ENCODE measurements around the gene CTAGE6. TPM values are rescaled to one million over a fixed set of nuclear protein-coding genes. Genes with fewer than 3 reads are reported as not detected.
"Not testable (repeated sequence)": the region's sequence is repeated elsewhere in the genome, so short reads cannot be mapped to it uniquely, and the experiment has no call there.

Gene CTAGE6
- total RNA-seq, 4 donors from 2014 or later: 0.40 TPM; not detected in 3

- H3K27me3 ChIP-seq; H3K4me3 ChIP-seq (replicated peaks in 1 of 3); intact Hi-C loops (cut with DNase I); H3K4me1 ChIP-seq; DNase-seq; H3K9me3 ChIP-seq; H3K36me3 ChIP-seq; H3K27ac ChIP-seq: not testable (repeated sequence)
- no CpG with 5 or more reads among the region's 1 CpG for WGBS, 2 donors
These were observed 5.6 kb upstream of the CTAGE6 start for GRCh38 chr7:143763065-143763464.

GRCh38 chr7:143745340-143745739 is 12.2 kb downstream of the CTAGE6 start:
- H3K4me1 ChIP-seq; H3K36me3 ChIP-seq; H3K4me3 ChIP-seq (replicated peaks in 1 of 3); H3K27me3 ChIP-seq; DNase-seq; H3K9me3 ChIP-seq; intact Hi-C loops (cut with DNase I); H3K27ac ChIP-seq: not testable (repeated sequence)
- no CpG with 5 or more reads among the region's 4 CpGs for WGBS, 2 donors

- H3K36me3 ChIP-seq; intact Hi-C loops (cut with DNase I); DNase-seq; H3K9me3 ChIP-seq; H3K4me1 ChIP-seq; H3K27ac ChIP-seq; H3K4me3 ChIP-seq (replicated peaks in 1 of 3); H3K27me3 ChIP-seq: not testable (repeated sequence)
- peak in 4 of 6 experiments; percentile 44 to 69 (median 54) for TF ChIP-seq CTCF (IDR thresholded peaks at IDR 0.05)
- 42 to 58% methylated on average over 5 of the region's 5 CpGs for WGBS, 2 donors
These were observed 20.3 kb downstream of the CTAGE6 start for GRCh38 chr7:143737037-143737819.

- 65 to 68% methylated on average over 4 of the region's 4 CpGs for WGBS, 2 donors
- no peak overlapping the region for H3K4me3 ChIP-seq (replicated peaks in 1 of 3)
- no peak for DNase-seq
- H3K36me3 ChIP-seq: no peaks in the 10 kb centered on the region
- H3K9me3 ChIP-seq: no peaks in the 10 kb centered on the region
- H3K4me1 ChIP-seq: no peaks in the 10 kb centered on the region
- peak overlapping the region in 2 of 3 donors; percentile 1 to 24 for H3K27ac ChIP-seq
- intact Hi-C loops (cut with DNase I): no loop called here
- no peak for TF ChIP-seq CTCF (IDR thresholded peaks at IDR 0.05)
- TF ChIP-seq POLR2A (IDR thresholded peaks at IDR 0.05): no peak
- H3K27me3 ChIP-seq: no peaks in the 10 kb centered on the region
These were observed 21.5 kb downstream of the CTAGE6 start for GRCh38 chr7:143735962-143736361.

GRCh38 chr7:143733876-143734275 is 23.6 kb downstream of the CTAGE6 start:
- Histone ChIP-seq H3K27ac (no peak overlapping the region), H3K4me3 (replicated peaks in 1 of 3) (no peak overlapping the region), H3K9me3 (no peaks in the 10 kb centered on the region), H3K27me3 (no peaks in the 10 kb centered on the region), H3K4me1 (no peaks in the 10 kb centered on the region), H3K36me3 (no peaks in the 10 kb centered on the region)
- intact Hi-C loops (cut with DNase I): no loop called here
- WGBS, 2 donors: 94 to 96% methylated on average over 5 of the region's 5 CpGs
- no peak for TF ChIP-seq CTCF (IDR thresholded peaks at IDR 0.05)
- TF ChIP-seq POLR2A (IDR thresholded peaks at IDR 0.05): no peak
- no peak for DNase-seq

GRCh38 chr7:143728333-143728862 is 29.1 kb downstream of the CTAGE6 start:
- no peak overlapping the region for H3K27ac ChIP-seq
- intact Hi-C loops (cut with DNase I): no loop called here
- H3K9me3 ChIP-seq: no peaks in the 10 kb centered on the region
- DNase-seq: no peak
- H3K4me3 ChIP-seq (replicated peaks in 1 of 3): no peak overlapping the region
- H3K4me1 ChIP-seq: no peaks in the 10 kb centered on the region
- TF ChIP-seq POLR2A (IDR thresholded peaks at IDR 0.05): no peak
- no peak for TF ChIP-seq CTCF (IDR thresholded peaks at IDR 0.05)
- H3K27me3 ChIP-seq: no peaks in the 10 kb centered on the region
- WGBS, 2 donors: 96% methylated on average over 3 of the region's 3 CpGs
- H3K36me3 ChIP-seq: no peaks in the 10 kb centered on the region

- intact Hi-C loops (cut with DNase I); DNase-seq; H3K4me3 ChIP-seq (replicated peaks in 1 of 3); H3K36me3 ChIP-seq; H3K4me1 ChIP-seq; H3K27ac ChIP-seq; H3K9me3 ChIP-seq; H3K27me3 ChIP-seq: not testable (repeated sequence)
- no CpG with 5 or more reads among the region's 7 CpGs for WGBS, 2 donors
These were observed 29.9 kb downstream of the CTAGE6 start for GRCh38 chr7:143727561-143727960.

GRCh38 chr7:143726143-143726542 is 31.4 kb downstream of the CTAGE6 start:
- intact Hi-C loops (cut with DNase I): not testable (repeated sequence)
- no CpG with 5 or more reads among the region's 6 CpGs for WGBS, 2 donors

GRCh38 chr7:143720335-143720734 is 37.2 kb downstream of the CTAGE6 start:
- H3K27me3 ChIP-seq; intact Hi-C loops (cut with DNase I); DNase-seq; H3K4me3 ChIP-seq (replicated peaks in 1 of 3); H3K27ac ChIP-seq; H3K36me3 ChIP-seq; H3K9me3 ChIP-seq; H3K4me1 ChIP-seq: not testable (repeated sequence)
- WGBS, 2 donors: no CpG with 5 or more reads among the region's 6 CpGs

More at GRCh38 chr7:143726143-143726542, 31.4 kb downstream of the CTAGE6 start:
- not testable (repeated sequence) for H3K27ac ChIP-seq; H3K4me1 ChIP-seq; DNase-seq; H3K4me3 ChIP-seq (replicated peaks in 1 of 3); H3K9me3 ChIP-seq; H3K27me3 ChIP-seq; H3K36me3 ChIP-seq
